HEK293 (cell line): ENCODE measurements around the gene MRPS2.

Experiments
- BCL11A ChIP-seq: fragments of 450-650 bp; formaldehyde crosslinking; IDR thresholded peaks from 2 replicates; pipeline ENCODE4 v1.5.1; 2016; ENCODE audit warnings: low read depth, missing biosample characterization, missing genetic modification characterization
- GFI1B ChIP-seq: fragments of 450-650 bp; formaldehyde crosslinking; IDR thresholded peaks from 2 replicates; pipeline ENCODE4 v1.5.1; 2016; ENCODE audit warnings: missing biosample characterization, missing genetic modification characterization
- KLF1 ChIP-seq: fragments of 450-650 bp; formaldehyde crosslinking; IDR thresholded peaks from 2 replicates; pipeline ENCODE4 v1.5.1; 2016; ENCODE audit warnings: missing biosample characterization, missing genetic modification characterization
- PRDM1 ChIP-seq: fragments of 450-650 bp; formaldehyde crosslinking; IDR thresholded peaks from 2 replicates; pipeline ENCODE4; 2016; ENCODE audit warnings: missing biosample characterization, missing genetic modification characterization
- TCF7L2 ChIP-seq: IDR thresholded peaks from 2 replicates; pipeline ENCODE4 v1.6.1; 2011; ENCODE audit warnings: low read depth, mild to moderate bottlenecking, inconsistent platforms, low read length, moderate library complexity, borderline replicate concordance
- YY1 ChIP-seq: fragments of 450-650 bp; formaldehyde crosslinking; IDR thresholded peaks from 2 replicates; pipeline ENCODE4 v1.5.1; 2018; ENCODE audit warnings: missing biosample characterization, missing genetic modification characterization
- YY2 ChIP-seq: fragments of 450-650 bp; formaldehyde crosslinking; IDR thresholded peaks from 2 replicates; pipeline ENCODE4 v1.5.1; 2016; ENCODE audit warnings: missing biosample characterization, missing genetic modification characterization
- ZBTB17 ChIP-seq: fragments of 450-650 bp; formaldehyde crosslinking; IDR thresholded peaks from 2 replicates; pipeline ENCODE4 v1.5.1; 2016; ENCODE audit warnings: missing biosample characterization, missing genetic modification characterization
- ZFP3 ChIP-seq: fragments of 450-650 bp; formaldehyde crosslinking; IDR thresholded peaks from 2 replicates; pipeline ENCODE4 v1.5.1; 2016; ENCODE audit warnings: low read depth, missing biosample characterization, missing genetic modification characterization
- ZNF132 ChIP-seq: fragments of 450-650 bp; formaldehyde crosslinking; IDR thresholded peaks from 2 replicates; pipeline ENCODE4 v1.5.1; 2017; ENCODE audit warnings: missing biosample characterization, missing genetic modification characterization, borderline replicate concordance
- ZNF169 ChIP-seq: fragments of 450-650 bp; formaldehyde crosslinking; IDR thresholded peaks from 2 replicates; pipeline ENCODE4 v1.5.1; 2016; ENCODE audit warnings: missing biosample characterization, missing genetic modification characterization
- ZNF221 ChIP-seq: fragments of 450-650 bp; formaldehyde crosslinking; IDR thresholded peaks from 2 replicates; pipeline ENCODE4 v1.5.1; 2017; ENCODE audit warnings: missing biosample characterization, missing genetic modification characterization, borderline replicate concordance
- ZNF24 ChIP-seq: fragments of 450-650 bp; formaldehyde crosslinking; IDR thresholded peaks from 2 replicates; pipeline ENCODE4 v1.5.1; 2016; ENCODE audit warnings: missing biosample characterization, missing genetic modification characterization
- ZNF302 ChIP-seq: fragments of 450-650 bp; formaldehyde crosslinking; IDR thresholded peaks from 2 replicates; pipeline ENCODE4 v1.5.1; 2016; ENCODE audit warnings: missing biosample characterization, missing genetic modification characterization, low read depth
- ZNF311 ChIP-seq: fragments of 450-650 bp; formaldehyde crosslinking; IDR thresholded peaks from 2 replicates; pipeline ENCODE4 v1.5.1; 2017; ENCODE audit warnings: missing biosample characterization, missing genetic modification characterization, borderline replicate concordance
- ZNF37A ChIP-seq: fragments of 450-650 bp; IDR thresholded peaks from 2 replicates; pipeline ENCODE4 v1.5.1; 2018; ENCODE audit warnings: missing biosample characterization, missing genetic modification characterization
- ZNF521 ChIP-seq: fragments of 450-650 bp; formaldehyde crosslinking; IDR thresholded peaks from 2 replicates; pipeline ENCODE4 v1.5.1; 2017; ENCODE audit warnings: missing biosample characterization, mild to moderate bottlenecking, missing genetic modification characterization
- ZNF610 ChIP-seq: fragments of 450-650 bp; formaldehyde crosslinking; IDR thresholded peaks from 2 replicates; pipeline ENCODE4 v1.5.1; 2016; ENCODE audit warnings: missing biosample characterization, missing genetic modification characterization, borderline replicate concordance
- ZXDB ChIP-seq: fragments of 450-650 bp; formaldehyde crosslinking; IDR thresholded peaks from 2 replicates; pipeline ENCODE4 v1.5.1; 2016; ENCODE audit warnings: missing biosample characterization, missing genetic modification characterization
- TF ChIP-seq, protein P1 (sequence below): fragments of 450-650 bp; formaldehyde crosslinking; IDR thresholded peaks from 2 replicates; pipeline ENCODE4 v1.5.1; 2016; ENCODE audit warnings: missing biosample characterization, missing genetic modification characterization
- TF ChIP-seq, protein P2 (sequence below): fragments of 450-650 bp; formaldehyde crosslinking; IDR thresholded peaks from 2 replicates; pipeline ENCODE4 v1.5.1; 2017; ENCODE audit warnings: missing biosample characterization, mild to moderate bottlenecking, missing genetic modification characterization, moderate library complexity
- TF ChIP-seq, protein P3 (sequence below): fragments of 450-650 bp; formaldehyde crosslinking; IDR thresholded peaks from 2 replicates; pipeline ENCODE4 v1.5.1; 2016; ENCODE audit warnings: missing biosample characterization, missing genetic modification characterization
- TF ChIP-seq, protein P4 (sequence below): fragments of 450-650 bp; formaldehyde crosslinking; conservative IDR thresholded peaks from 2 replicates; pipeline ENCODE4 v1.5.1; 2016; ENCODE audit warnings: low read depth, missing biosample characterization, missing genetic modification characterization
- TF ChIP-seq, protein P5 (sequence below): fragments of 450-650 bp; formaldehyde crosslinking; IDR thresholded peaks from 2 replicates; pipeline ENCODE4 v1.5.1; 2016; ENCODE audit warnings: missing biosample characterization, missing genetic modification characterization
- TF ChIP-seq, protein P6 (sequence below): fragments of 450-650 bp; formaldehyde crosslinking; IDR thresholded peaks from 2 replicates; pipeline ENCODE4 v1.5.1; 2016; ENCODE audit warnings: missing biosample characterization, missing genetic modification characterization

Gene MRPS2

DNA sequence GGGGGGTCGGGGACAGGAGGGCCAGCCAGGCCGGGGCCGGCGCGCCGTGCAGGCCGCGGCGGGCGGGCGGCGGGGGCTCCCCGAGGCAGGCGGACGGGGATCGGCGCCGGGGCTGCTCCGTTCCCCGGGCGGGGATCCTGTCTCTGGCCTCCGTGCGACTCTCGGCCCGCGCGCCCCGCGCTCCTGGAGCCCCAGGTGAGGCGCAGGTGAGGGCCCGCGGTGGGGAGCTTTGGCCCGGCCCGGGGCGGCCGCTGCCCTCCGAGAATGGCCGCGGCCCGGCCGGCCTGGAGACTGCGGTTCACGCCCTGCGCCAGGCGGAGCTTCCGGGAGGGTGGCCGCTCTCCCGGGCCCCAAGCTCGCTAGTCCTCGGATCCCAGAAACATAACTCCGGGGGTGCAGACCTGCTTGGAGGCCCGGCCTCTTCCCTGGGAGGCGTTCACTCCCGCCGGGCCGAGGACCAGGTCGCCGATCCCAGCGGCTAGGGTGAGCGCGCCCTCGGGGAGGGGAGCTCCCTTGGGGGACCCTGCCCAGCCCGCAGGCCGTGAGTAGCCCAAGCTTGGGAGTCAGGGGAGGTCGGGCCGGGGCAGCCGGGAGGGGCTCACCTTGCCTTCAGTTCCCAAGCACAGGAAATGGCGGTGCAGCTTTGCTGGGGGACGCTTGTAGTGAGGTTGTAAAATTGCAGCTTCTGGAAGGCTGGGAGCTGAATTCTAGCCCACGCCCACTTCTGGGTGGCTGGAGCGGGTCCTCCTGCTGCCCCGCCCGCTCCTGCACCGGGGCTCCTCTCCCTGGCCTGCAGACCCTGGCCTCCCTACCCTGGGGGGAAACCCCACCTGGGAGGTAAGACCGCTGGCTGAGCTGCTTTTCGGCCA lies 20.2 kb upstream of the MRPS2 start (continued):
- TF ChIP-seq, protein P1, sequence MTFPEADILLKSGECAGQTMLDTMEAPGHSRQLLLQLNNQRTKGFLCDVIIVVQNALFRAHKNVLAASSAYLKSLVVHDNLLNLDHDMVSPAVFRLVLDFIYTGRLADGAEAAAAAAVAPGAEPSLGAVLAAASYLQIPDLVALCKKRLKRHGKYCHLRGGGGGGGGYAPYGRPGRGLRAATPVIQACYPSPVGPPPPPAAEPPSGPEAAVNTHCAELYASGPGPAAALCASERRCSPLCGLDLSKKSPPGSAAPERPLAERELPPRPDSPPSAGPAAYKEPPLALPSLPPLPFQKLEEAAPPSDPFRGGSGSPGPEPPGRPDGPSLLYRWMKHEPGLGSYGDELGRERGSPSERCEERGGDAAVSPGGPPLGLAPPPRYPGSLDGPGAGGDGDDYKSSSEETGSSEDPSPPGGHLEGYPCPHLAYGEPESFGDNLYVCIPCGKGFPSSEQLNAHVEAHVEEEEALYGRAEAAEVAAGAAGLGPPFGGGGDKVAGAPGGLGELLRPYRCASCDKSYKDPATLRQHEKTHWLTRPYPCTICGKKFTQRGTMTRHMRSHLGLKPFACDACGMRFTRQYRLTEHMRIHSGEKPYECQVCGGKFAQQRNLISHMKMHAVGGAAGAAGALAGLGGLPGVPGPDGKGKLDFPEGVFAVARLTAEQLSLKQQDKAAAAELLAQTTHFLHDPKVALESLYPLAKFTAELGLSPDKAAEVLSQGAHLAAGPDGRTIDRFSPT (tag by site-specific recombination) = no peak
- no peak for TF ChIP-seq GFI1B (tag by site-specific recombination)
- no peak for TF ChIP-seq TCF7L2
- TF ChIP-seq YY1 (tag by site-specific recombination) = no peak; the same call in 1 of the 2 replicates
- 0 out of 2 replicates have a peak, but pooled peaks have one; percentile 12 for TF ChIP-seq BCL11A
- no peak for TF ChIP-seq ZNF311 (tag by site-specific recombination)
- TF ChIP-seq ZNF521 (tag by site-specific recombination) = no peak
- no peak for TF ChIP-seq ZNF302 (tag by site-specific recombination)
- TF ChIP-seq ZNF610 (tag by site-specific recombination) = no peak
- TF ChIP-seq, protein P2, sequence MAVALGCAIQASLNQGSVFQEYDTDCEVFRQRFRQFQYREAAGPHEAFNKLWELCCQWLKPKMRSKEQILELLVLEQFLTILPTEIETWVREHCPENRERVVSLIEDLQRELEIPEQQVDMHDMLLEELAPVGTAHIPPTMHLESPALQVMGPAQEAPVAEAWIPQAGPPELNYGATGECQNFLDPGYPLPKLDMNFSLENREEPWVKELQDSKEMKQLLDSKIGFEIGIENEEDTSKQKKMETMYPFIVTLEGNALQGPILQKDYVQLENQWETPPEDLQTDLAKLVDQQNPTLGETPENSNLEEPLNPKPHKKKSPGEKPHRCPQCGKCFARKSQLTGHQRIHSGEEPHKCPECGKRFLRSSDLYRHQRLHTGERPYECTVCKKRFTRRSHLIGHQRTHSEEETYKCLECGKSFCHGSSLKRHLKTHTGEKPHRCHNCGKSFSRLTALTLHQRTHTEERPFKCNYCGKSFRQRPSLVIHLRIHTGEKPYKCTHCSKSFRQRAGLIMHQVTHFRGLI (tag by site-specific recombination) = no peak
- TF ChIP-seq, protein P3, sequence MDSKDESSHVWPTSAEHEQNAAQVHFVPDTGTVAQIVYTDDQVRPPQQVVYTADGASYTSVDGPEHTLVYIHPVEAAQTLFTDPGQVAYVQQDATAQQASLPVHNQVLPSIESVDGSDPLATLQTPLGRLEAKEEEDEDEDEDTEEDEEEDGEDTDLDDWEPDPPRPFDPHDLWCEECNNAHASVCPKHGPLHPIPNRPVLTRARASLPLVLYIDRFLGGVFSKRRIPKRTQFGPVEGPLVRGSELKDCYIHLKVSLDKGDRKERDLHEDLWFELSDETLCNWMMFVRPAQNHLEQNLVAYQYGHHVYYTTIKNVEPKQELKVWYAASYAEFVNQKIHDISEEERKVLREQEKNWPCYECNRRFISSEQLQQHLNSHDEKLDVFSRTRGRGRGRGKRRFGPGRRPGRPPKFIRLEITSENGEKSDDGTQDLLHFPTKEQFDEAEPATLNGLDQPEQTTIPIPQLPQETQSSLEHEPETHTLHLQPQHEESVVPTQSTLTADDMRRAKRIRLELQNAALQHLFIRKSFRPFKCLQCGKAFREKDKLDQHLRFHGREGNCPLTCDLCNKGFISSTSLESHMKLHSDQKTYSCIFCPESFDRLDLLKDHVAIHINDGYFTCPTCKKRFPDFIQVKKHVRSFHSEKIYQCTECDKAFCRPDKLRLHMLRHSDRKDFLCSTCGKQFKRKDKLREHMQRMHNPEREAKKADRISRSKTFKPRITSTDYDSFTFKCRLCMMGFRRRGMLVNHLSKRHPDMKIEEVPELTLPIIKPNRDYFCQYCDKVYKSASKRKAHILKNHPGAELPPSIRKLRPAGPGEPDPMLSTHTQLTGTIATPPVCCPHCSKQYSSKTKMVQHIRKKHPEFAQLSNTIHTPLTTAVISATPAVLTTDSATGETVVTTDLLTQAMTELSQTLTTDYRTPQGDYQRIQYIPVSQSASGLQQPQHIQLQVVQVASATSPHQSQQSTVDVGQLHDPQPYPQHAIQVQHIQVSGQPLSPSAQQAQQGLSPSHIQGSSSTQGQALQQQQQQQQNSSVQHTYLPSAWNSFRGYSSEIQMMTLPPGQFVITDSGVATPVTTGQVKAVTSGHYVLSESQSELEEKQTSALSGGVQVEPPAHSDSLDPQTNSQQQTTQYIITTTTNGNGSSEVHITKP (tag by site-specific recombination) = peak; percentile 41; the same call in 1 of the 2 replicates
- TF ChIP-seq, protein P4, sequence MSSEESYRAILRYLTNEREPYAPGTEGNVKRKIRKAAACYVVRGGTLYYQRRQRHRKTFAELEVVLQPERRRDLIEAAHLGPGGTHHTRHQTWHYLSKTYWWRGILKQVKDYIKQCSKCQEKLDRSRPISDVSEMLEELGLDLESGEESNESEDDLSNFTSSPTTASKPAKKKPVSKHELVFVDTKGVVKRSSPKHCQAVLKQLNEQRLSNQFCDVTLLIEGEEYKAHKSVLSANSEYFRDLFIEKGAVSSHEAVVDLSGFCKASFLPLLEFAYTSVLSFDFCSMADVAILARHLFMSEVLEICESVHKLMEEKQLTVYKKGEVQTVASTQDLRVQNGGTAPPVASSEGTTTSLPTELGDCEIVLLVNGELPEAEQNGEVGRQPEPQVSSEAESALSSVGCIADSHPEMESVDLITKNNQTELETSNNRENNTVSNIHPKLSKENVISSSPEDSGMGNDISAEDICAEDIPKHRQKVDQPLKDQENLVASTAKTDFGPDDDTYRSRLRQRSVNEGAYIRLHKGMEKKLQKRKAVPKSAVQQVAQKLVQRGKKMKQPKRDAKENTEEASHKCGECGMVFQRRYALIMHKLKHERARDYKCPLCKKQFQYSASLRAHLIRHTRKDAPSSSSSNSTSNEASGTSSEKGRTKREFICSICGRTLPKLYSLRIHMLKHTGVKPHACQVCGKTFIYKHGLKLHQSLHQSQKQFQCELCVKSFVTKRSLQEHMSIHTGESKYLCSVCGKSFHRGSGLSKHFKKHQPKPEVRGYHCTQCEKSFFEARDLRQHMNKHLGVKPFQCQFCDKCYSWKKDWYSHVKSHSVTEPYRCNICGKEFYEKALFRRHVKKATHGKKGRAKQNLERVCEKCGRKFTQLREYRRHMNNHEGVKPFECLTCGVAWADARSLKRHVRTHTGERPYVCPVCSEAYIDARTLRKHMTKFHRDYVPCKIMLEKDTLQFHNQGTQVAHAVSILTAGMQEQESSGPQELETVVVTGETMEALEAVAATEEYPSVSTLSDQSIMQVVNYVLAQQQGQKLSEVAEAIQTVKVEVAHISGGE (tag by site-specific recombination) = peak; percentile 81
- TF ChIP-seq ZXDB (tag by site-specific recombination) = no peak
- TF ChIP-seq, protein P5, sequence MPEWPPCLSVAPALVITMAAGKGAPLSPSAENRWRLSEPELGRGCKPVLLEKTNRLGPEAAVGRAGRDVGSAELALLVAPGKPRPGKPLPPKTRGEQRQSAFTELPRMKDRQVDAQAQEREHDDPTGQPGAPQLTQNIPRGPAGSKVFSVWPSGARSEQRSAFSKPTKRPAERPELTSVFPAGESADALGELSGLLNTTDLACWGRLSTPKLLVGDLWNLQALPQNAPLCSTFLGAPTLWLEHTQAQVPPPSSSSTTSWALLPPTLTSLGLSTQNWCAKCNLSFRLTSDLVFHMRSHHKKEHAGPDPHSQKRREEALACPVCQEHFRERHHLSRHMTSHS = no peak
- TF ChIP-seq ZNF37A (tag by site-specific recombination) = no peak
- TF ChIP-seq ZNF132 (tag by site-specific recombination) = no peak
- TF ChIP-seq YY2 (tag by site-specific recombination) = no peak
- TF ChIP-seq ZNF221 (tag by site-specific recombination) = no peak
- TF ChIP-seq KLF1 (tag by site-specific recombination) = peak; percentile 64
- TF ChIP-seq ZFP3 (tag by site-specific recombination) = no peak
- TF ChIP-seq, protein P6, sequence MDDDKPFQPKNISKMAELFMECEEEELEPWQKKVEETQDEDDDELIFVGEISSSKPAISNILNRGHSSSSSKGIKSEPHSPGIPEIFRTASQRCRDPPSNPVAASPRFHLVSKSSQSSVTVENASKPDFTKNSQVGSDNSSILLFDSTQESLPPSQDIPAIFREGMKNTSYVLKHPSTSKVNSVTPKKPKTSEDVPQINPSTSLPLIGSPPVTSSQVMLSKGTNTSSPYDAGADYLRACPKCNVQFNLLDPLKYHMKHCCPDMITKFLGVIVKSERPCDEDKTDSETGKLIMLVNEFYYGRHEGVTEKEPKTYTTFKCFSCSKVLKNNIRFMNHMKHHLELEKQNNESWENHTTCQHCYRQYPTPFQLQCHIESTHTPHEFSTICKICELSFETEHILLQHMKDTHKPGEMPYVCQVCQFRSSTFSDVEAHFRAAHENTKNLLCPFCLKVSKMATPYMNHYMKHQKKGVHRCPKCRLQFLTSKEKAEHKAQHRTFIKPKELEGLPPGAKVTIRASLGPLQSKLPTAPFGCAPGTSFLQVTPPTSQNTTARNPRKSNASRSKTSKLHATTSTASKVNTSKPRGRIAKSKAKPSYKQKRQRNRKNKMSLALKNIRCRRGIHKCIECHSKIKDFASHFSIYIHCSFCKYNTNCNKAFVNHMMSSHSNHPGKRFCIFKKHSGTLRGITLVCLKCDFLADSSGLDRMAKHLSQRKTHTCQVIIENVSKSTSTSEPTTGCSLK = no peak
- no peak for TF ChIP-seq ZNF169 (tag by site-specific recombination)
- TF ChIP-seq ZNF24 = no peak
- no peak for TF ChIP-seq PRDM1
- 0 out of 2 replicates have a peak, but pooled peaks have one; percentile 20 for TF ChIP-seq ZBTB17
